Cerebellar cortex (tissue), 1 donor: ENCODE measurements around the gene LGI4.

ENCODE experiments used
- DNase-seq: peaks from one replicate; pipeline ENCODE4 v3.0.0-alpha.2; 2015; ENCODE audit warnings: low spot score

Gene LGI4

DNA sequence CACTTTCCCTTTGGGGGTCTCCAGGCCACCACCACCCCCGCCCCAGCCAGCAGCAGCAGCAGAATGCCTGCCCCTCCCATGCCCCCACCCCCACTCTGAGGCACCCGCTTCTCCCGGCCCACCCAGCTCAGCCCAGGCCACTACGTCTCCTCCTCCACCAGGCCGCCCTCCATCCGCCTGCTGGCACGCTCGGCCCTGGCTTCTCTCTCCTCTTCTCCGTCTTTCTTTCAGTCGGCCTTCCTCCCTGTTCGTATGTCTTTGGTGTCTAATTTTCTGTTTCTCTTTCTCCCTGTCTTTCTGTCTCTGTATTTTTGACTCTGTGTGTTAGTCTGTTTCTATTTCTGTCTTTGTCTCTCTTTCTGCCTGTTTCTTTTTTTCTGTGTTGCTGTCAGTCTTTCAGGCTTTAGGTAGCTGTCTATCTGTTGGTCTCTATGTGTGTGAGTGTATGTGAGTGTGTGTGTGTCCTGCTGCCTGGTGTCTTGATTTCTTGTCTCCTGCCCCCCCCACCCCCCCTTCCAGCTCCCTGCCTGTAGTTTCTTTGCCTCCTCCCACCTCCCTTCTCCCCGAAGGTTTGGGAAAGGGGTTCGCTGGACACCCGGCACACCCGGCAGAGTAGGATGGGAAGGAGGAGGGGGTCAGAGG is at the start of gene LGI4:
Gene LGI4 (minus strand): TSS at position 459 of the 642 bp plus-strand sequence. CDS start 379 bp downstream, at position 80.
- no peak for DNase-seq

DNA sequence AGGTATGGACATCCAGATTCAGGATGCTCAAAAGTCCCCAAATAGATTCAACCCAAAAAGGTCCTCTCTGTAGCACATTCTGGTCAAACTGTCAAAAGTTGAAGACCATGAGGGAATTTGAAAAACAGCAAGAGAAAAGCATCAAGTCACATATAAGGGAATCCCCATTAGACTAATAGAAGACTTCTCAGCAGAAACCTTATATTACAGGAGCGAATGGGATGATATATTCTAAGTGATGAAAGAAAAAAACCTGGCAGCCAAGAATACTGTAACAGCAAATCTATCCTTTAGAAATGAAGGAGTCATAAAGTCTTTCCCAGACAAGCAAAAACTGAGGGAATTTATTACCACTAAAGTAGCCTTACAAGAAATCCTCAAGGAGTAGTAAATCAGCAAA is 49.4 kb upstream of the LGI4 start:
- DNase-seq: no peak

DNA sequence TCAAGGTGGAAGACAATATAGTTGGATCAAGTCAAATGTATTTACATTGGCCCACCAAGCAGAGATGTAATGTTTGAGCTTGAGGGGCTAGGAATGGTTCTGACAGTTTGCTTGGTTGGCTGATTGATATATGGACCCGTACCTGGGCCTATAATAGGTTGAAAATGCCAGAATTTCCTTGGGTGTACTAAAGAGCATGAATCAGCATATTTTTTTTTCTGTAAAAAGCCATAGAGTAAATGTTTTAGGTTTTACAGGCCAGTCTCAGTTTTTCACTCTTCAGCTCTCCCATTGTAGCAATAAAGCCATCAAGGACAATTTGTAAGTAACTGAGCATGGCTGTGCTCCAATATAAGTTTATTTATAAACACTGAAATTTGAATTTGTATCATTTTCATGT is 46.5 kb upstream of the LGI4 start:
- DNase-seq: no peak

DNA sequence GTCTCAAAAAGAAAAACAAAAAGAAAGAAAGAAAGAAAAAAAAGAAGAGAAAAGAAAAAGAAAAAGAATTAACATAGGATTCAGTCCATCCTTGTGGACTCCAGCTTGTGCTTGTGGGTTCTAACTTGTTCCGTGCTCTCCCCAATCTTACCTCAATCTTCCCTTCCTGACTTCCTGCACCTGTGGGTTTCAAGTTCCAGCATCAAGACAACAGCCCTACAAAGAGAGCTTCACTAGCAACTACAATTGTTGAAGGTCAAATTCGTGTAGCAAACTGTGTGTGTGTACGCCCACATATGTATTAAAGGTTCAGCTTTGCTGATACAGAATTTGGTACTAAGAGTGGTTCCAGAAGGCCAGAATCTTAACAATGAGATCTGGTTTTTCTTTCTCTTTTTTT is 45.0 kb upstream of the LGI4 start:
- DNase-seq: no peak

DNA sequence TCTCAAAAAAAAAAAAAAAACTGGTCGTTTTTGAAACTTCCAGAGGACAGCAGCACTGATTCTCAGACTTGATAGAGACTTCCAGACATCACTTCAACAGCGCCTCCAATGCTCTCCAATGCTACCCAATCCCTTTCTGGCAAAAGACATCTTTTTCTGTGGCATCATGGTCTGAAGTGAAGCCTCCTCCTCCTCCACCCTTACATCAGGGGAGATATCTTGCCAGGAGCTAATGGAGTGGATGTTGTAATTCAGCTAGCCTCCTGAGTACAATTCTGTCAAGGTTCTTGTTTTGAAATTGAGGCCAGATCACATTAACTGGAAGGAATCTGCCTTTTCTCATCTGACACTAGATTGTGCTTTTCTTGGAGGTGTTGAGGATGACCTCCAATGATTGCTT is 43.8 kb upstream of the LGI4 start:
- no peak for DNase-seq

DNA sequence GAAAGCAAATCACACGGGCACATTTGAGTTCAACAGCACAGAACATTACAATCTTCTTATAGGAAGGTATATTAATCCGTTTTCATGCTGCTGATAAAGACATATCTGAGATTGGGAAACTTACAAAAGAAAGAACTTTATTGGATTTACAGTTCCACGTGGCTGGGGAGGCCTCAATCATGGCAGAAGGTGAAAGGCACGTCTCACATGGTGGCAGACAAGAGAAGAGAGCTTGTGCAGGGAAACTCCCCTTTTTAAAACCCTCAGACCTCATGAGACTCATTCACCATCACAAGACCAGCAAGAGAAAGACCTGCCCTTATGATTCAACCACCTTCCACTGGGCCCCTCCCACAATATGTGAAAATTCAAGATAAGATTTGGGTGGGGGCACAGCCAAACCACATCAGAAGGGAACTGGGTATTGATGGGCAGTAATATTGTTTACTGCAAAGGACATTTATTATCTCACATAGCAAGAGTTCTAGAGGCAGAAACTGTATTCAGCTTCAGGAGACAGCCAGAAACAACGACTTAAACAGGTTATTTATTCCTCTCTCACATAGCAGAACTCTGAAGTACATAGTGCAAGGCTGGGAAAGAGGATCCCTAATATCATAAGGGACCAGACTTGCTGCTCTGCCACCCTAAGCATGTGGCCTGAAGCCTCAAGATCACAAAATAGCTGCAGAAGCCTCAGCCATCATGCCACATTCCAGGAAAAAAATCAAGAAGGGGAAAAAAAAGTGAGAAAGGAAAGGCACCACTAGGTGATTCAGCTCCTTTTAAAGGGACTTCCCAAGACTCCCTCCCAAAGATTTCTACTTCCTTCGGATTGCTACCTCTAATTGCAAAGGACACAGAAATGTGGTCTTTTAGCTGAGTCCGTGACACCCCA is 42.8 kb upstream of the LGI4 start:
- no peak for DNase-seq

DNA sequence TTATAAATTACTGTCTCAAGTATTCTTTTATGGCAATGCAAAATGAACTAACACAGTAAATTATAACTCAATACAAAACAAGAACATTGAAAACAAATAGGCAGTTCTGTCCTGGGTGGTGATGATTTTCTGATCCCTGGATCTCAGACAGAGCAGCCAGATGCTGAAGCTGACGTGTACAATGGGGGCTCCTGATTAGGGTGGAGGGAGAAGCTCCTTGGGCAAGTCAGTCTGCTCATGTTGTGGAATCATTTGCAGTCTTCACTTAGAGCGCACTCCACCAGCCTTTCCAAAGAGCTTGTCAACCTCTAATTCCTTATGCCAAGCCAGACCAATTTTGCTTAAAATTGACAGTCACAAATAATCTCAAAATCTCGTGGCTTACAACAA is 41.3 kb upstream of the LGI4 start:
- no peak for DNase-seq

DNA sequence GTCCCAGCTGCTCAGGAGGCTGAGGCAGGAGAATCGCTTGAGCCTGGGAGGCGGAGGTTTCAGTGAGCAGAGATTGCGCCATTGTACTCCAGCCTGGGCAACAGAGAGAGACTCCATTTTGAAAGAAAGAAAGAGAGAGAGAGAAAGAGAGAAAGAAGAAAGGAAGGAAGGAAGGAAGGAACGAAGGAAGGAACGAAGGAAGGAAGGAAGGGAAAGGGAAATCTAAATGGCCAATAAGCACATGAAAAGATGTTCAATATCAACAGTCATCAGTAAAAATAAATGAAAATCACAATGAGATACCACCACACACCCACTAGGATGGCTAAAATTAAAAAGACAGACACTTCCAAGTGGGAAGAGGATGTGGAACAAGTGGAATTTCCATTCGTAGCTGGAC is 39.4 kb upstream of the LGI4 start:
- DNase-seq: no peak

DNA sequence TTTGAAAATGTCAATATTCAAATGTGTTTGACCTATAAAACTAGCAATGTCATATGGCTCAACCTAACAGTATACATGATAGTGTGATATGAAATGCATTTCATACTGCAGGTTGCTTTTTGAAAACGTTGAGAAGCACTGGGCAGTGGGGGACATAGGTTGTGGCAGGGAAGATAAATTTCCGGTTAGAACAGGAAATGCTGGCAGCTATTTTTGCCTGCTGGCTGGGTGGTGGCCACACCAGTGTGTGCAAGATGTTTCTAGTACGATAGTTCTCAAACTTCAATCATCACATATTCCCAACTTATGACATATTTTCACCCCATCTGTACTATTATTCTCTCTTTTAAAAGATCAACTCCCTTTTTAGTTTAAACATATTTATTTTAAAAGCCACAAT is 36.9 kb upstream of the LGI4 start:
- no peak for DNase-seq

DNA sequence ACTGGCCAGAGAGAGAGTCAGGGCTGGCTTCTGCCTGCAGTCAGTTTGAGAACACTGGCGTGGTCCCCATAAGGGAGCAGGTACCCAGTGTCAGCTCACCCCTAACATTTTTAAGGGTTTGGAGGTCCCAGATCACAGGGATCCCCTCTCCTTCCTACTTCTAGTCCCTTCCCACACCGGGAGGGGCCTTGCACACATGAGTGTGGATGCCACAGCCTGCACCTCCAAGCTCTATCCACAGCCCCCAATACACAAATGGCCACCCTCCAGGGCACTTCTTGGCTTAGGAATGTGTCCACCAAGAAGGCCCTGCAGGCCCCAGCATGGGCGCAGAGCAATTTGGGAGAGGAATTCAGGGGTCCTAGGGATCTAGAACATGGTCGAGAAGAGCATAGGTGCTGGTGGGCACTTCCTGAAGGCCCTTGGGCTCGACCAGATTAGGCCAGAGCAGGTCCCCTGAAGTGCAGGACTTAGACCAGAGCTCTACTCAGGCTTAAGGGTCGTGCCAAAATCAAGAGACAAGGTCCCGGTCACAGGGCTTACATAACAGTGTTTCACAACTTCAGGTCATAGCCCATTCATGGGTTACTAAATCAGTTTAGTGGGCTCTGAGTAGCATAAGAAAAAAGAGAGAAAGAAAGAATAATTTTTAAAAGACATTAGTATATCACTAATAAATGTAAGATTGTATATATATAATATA is 35.7 kb upstream of the LGI4 start:
- DNase-seq: no peak

DNA sequence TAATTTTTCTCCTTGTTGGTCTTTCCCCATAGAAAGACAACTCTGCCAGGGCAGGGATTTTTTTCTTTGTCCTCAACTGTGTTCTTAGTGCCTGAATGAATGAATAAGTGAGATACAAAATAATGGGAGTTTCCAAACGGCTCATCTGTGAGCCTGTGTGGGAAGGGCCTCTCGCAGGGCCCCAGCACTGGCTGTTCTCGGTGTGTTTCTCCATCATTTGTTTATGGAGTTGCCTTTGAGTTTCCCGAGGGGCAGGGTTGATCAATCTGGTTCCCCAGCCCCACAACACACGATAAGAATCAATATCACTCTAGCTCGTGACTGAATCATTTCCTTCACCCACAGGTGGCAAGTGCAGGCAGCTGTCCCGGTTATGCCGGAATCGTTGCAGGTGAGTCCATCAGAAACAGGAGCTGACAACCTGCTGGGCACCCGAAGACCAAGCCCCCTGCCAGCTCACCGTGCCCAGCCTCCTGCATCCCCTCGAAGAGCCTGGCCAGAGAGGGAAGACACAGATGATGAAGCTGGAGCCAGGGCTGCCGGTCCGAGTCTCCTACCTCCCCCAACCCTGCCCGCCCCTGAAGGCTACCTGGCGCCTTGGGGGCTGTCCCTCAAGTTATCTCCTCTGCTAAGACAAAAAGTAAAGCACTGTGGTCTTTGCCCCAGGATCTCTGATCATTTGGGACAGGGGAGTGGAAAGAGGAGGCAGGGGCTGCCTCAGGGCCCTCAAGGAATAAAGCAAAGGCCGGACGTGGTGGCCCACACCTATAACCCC is 34.5 kb upstream of the LGI4 start:
- no peak for DNase-seq

DNA sequence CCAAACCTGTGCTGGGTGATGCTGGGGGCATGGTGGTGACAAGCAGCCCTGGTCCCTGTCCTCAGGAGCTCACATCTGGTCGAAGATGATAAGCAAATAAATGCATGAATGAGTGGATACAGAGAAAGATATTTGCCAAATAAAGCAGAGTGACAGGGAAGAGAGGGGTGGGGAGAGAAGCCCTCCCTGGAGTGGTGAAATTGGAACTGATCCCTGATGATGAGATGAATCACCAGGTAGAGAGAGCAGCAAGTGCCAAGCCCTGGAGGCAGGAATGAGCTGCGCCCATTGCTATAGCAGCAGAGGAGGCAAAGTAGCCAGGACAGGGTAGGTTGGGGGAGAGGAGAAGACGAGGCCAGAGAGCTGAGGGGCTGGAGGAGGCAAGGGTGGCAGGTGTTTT is 33.3 kb upstream of the LGI4 start:
- no peak for DNase-seq

DNA sequence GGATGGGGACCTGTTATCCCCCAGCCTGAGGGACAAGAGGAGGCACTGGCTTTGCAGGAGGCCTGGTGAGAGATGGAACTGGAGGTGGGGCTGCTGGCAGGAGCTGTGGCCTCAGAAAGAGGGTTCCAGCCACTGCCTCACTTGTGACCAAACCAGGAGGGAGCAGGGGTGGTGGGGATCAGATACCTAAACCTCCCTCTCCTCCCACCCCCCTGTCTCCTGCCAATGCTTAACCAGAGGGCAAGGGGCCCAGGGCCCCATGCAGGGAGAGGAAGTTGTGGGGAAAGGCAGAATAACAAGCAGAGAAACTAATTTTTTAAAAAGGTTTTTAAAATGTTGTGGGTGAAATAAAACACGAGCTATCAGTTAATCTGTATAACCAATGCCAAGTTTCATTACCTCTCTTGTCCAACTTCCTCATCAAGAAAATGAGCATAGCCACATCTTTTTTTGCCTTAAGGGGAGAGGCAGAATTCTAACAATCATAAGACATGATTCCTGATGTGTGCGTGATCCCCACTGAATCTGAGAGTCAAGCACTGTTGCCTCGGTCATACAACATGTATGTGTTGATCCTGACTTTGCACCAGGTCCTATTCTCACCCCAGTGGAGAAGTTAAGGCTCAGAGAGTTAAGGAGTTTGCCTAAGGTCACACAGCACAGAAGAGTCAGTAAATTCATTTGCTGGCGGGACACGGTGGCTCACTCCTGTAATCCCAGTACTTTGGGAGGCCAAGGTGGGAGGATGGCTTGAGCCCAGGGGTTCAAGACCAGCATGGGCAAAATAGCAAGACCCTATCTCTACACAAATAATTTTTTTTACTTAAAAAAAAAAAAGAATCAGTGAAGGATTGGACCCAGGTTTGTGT is 32.6 kb upstream of the LGI4 start:
- no peak for DNase-seq

DNA sequence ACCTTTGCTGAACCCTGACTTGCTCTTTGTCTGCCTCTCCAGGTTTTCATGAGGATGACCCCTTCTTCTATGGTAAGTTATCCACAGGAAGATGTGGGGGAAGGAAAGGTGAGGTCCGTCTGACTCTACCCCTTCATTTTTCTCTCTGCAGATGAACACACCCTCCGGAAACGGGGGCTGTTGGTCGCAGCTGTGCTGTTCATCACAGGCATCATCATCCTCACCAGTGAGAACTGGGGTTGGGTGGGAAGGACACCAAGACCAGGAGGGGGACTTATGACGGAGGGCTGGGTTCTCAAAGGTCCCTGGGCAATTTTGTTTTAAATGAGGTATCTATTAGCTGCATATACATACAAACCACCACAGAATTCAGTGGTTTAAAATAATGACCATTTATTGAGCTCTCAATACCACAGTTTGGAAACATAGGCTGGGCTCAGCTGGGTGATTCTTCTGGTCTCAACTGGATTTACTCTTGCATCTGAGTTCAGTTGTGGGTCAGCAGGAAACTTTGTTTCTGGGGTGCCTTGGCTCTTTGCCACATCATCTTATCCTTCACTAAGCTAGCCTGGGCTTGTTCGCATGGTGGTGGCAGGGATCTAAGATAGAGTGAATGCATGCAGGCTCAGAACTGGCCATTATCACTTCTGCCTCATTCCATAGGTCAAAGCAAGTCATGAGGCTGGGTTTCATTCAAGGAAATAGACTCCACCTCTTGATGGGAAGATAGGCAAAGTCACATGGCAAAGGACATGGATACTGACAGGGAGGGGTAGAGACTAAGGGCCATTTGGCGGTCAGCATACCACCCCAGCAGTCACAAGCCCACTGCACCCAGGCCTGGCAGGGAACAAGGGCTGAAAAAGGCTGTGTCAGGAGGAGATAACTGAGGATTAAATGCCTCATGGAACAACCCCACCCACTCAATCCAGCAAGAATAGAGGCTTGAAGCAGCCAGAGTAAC is 31.5 kb upstream of the LGI4 start:
- no peak for DNase-seq

DNA sequence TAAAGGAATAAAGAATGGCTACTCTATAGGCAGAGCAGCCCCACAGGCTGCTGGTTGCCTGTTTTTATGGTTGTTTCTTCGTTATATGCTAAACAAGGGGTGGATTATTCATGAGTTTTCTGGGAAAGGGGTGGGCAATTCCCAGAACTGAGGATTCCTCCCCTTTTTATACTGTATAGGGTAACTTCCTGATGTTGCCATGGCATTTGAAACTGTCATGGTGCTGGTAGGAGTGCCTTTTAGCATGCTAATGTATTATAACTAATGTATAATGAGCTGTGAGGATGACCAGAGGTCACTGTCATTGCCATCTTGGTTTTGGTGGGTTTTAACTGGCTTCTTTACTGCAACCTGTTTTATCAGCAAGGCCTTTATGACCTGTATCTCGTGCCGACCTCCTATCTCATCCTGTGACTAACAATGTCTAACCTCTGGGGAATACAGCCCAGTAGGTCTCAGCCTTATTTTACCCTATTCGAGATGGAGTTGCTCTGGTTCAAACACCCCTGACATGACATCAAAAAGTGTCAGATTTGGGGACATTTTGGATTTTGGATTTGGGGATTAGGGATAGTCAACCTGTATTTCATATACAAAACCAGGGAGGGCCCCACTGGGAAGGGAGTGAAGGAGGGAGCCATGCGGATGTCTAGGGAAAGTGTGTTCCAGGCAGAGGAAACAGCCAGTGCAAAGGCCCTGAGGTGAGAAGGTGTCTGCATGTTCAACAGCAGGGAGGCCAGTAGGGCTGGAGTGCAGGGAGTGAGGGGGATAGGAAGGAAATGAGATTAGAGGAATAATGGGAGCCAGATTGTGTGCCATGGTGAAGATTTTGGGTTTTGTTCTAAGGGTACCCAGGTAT is 30.6 kb upstream of the LGI4 start:
- DNase-seq: no peak

DNA sequence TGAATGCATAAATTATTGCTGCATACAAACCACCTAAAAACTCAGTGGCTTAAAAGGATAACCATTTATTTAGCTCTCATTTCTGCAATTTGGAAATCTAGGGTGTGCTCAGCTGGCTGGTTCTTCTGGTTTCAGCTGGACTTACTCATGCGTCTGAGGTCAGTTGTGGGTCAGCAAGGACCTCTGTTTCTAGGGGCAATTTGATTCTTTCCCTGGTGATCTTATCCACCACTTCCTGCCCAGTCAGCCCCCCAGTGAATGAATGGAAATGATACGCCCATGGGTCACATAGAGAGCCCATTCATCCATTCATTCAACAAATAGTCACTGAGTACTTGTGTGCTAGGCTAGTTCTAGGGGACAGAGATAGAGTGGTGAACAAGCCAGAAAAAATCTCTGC is 29.6 kb upstream of the LGI4 start:
- no peak for DNase-seq

DNA sequence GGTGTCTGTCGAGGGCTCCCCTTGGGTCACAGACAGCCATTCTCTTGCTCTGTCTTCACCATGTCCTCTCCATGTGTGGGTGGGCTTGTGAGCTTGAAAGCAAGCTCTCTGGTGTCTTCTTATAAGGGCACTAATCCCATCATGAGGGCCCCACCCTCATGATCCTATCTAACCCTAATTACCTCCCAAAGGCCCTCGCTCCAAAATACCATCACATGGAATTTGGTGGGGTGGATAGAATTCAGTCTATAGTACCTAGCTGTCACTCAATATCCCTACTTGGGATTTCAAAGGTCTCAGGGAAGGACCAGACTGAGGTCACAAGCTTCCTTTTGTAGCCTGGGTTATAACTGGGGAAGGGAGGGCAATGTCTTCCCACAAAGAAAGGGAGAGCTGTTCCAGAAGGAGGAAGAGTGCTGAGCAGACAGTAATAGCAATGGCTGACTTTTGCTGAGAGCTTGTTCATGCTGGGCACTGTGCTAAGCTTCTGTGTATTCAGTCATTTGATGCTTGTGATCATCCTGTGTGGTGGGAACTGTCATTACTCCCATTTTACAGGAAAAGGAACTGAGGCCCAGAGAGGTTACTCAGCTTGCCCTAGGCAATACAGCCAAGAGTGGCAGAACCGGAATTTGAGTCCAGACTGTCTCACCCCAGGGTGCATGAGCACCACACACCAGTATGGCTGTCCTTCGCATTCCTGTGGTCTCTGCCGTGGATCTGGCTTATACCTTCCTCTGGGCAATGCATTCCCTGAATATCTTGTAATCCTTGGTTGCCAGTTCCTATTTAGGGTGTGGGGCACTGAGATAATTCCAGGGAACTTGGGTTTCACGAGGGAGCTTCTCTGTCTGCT is 27.8 kb upstream of the LGI4 start:
- no peak for DNase-seq

DNA sequence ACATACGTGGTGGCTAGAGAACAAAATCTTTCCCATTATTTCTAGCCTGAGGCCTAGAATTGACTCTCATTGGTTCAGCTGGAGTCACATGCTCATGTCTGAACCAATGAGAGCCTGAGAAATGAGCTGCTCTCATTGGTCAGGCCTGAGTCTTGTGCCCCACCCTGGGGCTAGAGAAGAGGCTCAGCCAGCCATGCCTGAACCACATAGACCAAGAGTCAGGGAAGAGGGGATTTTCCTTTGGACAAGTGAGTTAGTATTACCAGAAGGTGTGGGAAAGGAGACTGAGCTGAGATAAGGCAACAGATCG is 26.5 kb upstream of the LGI4 start:
- no peak for DNase-seq
